CD4-positive, alpha-beta T cell (primary cell): ENCODE data around the gene RNU7-1. TPM values are rescaled to one million over a fixed set of nuclear protein-coding genes. Genes with fewer than 3 reads are reported as not detected.

Experiments used
- ATAC-seq: fragments of 200-7000 bp; cut with Tn5 transposase; one replicate; pipeline ENCODE4 v1.10.0; 2022; ENCODE audit warnings: mild to moderate bottlenecking; ENCODE audit not compliant: poor library complexity
- CTCF ChIA-PET: fragments of 350-600 bp; sonication (Branson Sonifier 250); formaldehyde crosslinking; loops from one replicate; lab custom pipeline; 2021; ENCODE audit warnings: antibody characterized with exemption, inconsistent platforms; lab: Charles Lee
- POLR2A ChIA-PET: fragments of 350-600 bp; sonication (Branson Sonifier 250); formaldehyde crosslinking; loops from one replicate; lab custom pipeline; 2021; ENCODE audit warnings: antibody characterized with exemption, inconsistent platforms; lab: Charles Lee
- DNase-seq, 14 experiments: peaks; one replicate each; pipeline ENCODE4 v3.0.0-alpha.2; 2013 to 2020; ENCODE audit warnings: mixed read lengths in 2 of 14
- H3K27ac ChIP-seq, 2 donors: one replicate each; pipeline versions ENCODE4 v1.5.1 to v1.7.0; 2013; ENCODE audit warnings: low read length in 2 of 2, low read depth in 1 of 2, mild to moderate bottlenecking in 1 of 2
- H3K27me3 ChIP-seq, 2 experiments: 1 replicate in 1 of 2; 2 replicates in 1 of 2; pipeline versions ENCODE4 v1.6.1 to v1.7.0; 2013; ENCODE audit warnings: low read length in 2 of 2, control low read depth in 1 of 2, mild to moderate bottlenecking in 1 of 2, moderate library complexity in 1 of 2; ENCODE audit not compliant: insufficient read depth in 2 of 2, control insufficient read depth in 1 of 2
- H3K36me3 ChIP-seq: one replicate; pipeline ENCODE4 v1.6.1; 2013; ENCODE audit warnings: low read length, control low read depth; ENCODE audit not compliant: insufficient read depth
- H3K4me1 ChIP-seq: one replicate; pipeline ENCODE4 v1.6.1; 2013; ENCODE audit warnings: low read length, control low read depth; ENCODE audit not compliant: insufficient read depth
- H3K4me3 ChIP-seq: one replicate; pipeline ENCODE4 v1.5.1; 2013; ENCODE audit warnings: mild to moderate bottlenecking, low read length, moderate library complexity
- H3K9me3 ChIP-seq, 2 experiments: 1 replicate in 1 of 2; 2 replicates in 1 of 2; pipeline versions ENCODE4 v1.6.1 to v1.7.0; 2013; ENCODE audit warnings: low read length in 2 of 2, mild to moderate bottlenecking in 2 of 2, control low read depth in 1 of 2, moderate library complexity in 1 of 2; ENCODE audit not compliant: control insufficient read depth in 1 of 2, insufficient read depth in 1 of 2
- H3K27ac Mint-ChIP-seq: one replicate; pipeline ENCODE4 v1.8.0; 2020; ENCODE audit warnings: mixed read lengths
- H3K27me3 Mint-ChIP-seq: one replicate; pipeline ENCODE4 v1.8.0; 2021; ENCODE audit warnings: mixed read lengths
- H3K36me3 Mint-ChIP-seq: one replicate; pipeline ENCODE4 v1.8.0; 2021; ENCODE audit warnings: low read depth, mixed read lengths
- H3K4me1 Mint-ChIP-seq: one replicate; pipeline ENCODE4 v1.8.0; 2021; ENCODE audit warnings: low read depth, mixed read lengths
- H3K4me3 Mint-ChIP-seq: one replicate; pipeline ENCODE4 v1.8.0; 2020; ENCODE audit warnings: mild to moderate bottlenecking, mixed read lengths
- H3K9me3 Mint-ChIP-seq: one replicate; pipeline ENCODE4 v1.8.0; 2020; ENCODE audit warnings: mixed read lengths
- intact Hi-C, 2 experiments: fragments of 100-400 bp; cut with DNase I in 1 of 2; cut with micrococcal nuclease in 1 of 2; formaldehyde crosslinking; loops; one replicate each; pipeline versions ENCODE4 v1.15.1 to v1.9.0; 2023 to 2025; cut with DNase I, micrococcal nuclease
- total RNA-seq, 174 experiments: library from RNA in 2 of 174; stranded (reverse) in 2 of 174; gene quantifications; one replicate each; pipeline ENCODE4 v1.2.3 and lab custom pipeline; 2021 to 2026
- TF ChIP-seq, protein P1 (sequence below): fragments of 200-600 bp; IDR thresholded peaks from one replicate; pipeline ENCODE4 v1.8.0; 2022; ENCODE audit warnings: antibody characterized with exemption, mild to moderate bottlenecking

RNU7-1 gene
- total RNA-seq, 2 experiments from 2014 or later: not detected

DNA sequence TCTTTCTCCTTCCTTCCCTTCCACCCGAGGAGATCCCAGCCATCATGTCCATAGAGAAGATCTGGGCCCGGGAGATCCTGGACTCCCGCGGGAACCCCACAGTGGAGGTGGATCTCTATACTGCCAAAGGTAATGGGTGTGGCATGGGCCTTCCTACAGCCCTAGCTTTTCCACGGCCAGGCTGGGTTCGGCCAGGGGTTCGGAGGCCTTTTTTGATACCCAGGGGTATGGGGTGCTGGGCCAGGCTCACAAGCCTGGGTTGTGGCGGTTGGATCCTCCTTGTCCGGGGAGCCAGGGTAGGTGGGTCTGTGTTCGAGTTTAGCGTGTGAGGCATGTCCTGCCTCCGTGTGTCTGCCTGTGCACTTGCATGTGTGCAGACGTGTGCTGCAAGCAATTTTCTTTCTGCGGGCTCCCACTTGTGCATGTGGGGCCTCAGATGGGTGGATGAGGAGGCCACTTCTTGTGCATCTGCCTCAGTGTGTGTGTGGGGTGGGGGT is 27.8 kb upstream of the RNU7-1 start:
- ChIA-PET POLR2A (interaction anchor here (0.7 to 5.4 kb wide), 5 partner anchors 13 to 64 kb away, joined by 3 to 35 read pairs (median 18); partner anchors contain the start of genes C12orf57, CDCA3, RNU7-1 and SPSB2), CTCF (interaction anchor here (1.5 to 3.2 kb wide), 2 partner anchors 25 to 44 kb away, joined by 6 to 24 read pairs; partner anchors contain the start of gene SPSB2)
- H3K27ac Mint-ChIP-seq: peak overlapping the region; percentile 82
- peaks cover 40% of the 10 kb centered on the region for H3K36me3 Mint-ChIP-seq
- H3K27me3 Mint-ChIP-seq: no peaks in the 10 kb centered on the region
- H3K4me3 Mint-ChIP-seq: peak overlapping the region; percentile 82
- no peak for ATAC-seq
- DNase-seq: no peak
- H3K4me1 Mint-ChIP-seq: peaks cover 31% of the 10 kb centered on the region
- TF ChIP-seq, protein P1, sequence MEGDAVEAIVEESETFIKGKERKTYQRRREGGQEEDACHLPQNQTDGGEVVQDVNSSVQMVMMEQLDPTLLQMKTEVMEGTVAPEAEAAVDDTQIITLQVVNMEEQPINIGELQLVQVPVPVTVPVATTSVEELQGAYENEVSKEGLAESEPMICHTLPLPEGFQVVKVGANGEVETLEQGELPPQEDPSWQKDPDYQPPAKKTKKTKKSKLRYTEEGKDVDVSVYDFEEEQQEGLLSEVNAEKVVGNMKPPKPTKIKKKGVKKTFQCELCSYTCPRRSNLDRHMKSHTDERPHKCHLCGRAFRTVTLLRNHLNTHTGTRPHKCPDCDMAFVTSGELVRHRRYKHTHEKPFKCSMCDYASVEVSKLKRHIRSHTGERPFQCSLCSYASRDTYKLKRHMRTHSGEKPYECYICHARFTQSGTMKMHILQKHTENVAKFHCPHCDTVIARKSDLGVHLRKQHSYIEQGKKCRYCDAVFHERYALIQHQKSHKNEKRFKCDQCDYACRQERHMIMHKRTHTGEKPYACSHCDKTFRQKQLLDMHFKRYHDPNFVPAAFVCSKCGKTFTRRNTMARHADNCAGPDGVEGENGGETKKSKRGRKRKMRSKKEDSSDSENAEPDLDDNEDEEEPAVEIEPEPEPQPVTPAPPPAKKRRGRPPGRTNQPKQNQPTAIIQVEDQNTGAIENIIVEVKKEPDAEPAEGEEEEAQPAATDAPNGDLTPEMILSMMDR: no peak
- Histone ChIP-seq H3K9me3 (no peaks in the 10 kb centered on the region), H3K4me3 (no peak overlapping the region), H3K27ac (peak overlapping the region in 1 of 2 donors; percentile 14), H3K4me1 (peaks cover 32% of the 10 kb centered on the region), H3K36me3 (peaks cover 32% of the 10 kb centered on the region), H3K27me3 (no peaks in the 10 kb centered on the region)
- intact Hi-C loops: no loop called here
- H3K9me3 Mint-ChIP-seq: no peaks in the 10 kb centered on the region

DNA sequence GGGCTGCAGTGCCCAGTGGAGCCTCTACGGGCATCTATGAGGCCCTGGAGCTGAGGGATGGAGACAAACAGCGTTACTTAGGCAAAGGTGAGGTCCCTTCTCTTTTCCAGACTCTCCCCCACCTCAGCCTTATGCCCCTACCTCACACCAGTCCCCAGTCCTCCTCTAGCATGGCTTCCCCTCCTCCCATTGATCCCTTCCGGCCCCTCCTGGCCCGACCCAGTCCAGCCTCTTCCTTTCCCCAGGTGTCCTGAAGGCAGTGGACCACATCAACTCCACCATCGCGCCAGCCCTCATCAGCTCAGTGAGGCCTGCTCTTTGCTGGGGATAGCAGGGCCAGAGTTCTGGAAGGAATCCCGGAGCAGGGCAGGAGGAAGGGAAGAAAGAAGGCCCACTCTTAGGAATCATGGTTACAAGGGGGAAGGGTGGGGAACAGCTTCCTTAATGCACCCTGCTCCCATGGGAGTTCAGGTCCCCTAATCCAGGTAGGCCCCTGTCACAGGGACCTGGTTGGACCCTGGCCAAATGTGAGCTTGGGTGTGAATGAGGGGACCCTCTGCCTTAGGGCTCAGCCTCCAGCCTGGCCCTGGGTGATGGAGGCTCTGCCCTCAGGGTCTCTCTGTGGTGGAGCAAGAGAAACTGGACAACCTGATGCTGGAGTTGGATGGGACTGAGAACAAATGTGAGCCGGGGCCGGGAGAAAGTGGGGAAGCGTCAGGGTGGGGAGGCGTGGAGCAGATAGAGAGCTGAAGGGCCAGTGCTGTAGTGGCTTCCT is 27.0 kb upstream of the RNU7-1 start:
- H3K27me3 ChIP-seq: no peaks in the 10 kb centered on the region
- Mint-ChIP-seq H3K27me3 (no peaks in the 10 kb centered on the region), H3K27ac (peak overlapping the region; percentile 82), H3K36me3 (peaks cover 43% of the 10 kb centered on the region), H3K4me3 (peak overlapping the region; percentile 82), H3K9me3 (no peaks in the 10 kb centered on the region), H3K4me1 (peaks cover 31% of the 10 kb centered on the region)
- CTCF ChIA-PET: interaction anchor here (0.8 to 1.5 kb wide), 2 partner anchors 21 to 25 kb away, joined by 3 to 6 read pairs; no protein-coding TSS in a partner anchor
- H3K4me1 ChIP-seq: peaks cover 32% of the 10 kb centered on the region
- ATAC-seq (no peak), DNase-seq (no peak)
- H3K27ac ChIP-seq: peak overlapping the region in 1 of 2 donors; percentile 23
- H3K4me3 ChIP-seq: no peak overlapping the region
- POLR2A ChIA-PET: interaction anchor here (0.7 to 5.4 kb wide), 3 partner anchors 25 to 43 kb away, joined by 3 to 35 read pairs (median 35); partner anchors contain the start of genes C12orf57, RNU7-1 and SPSB2
- no peaks in the 10 kb centered on the region for H3K9me3 ChIP-seq
- TF ChIP-seq, protein P1: no peak
- peaks cover 38% of the 10 kb centered on the region for H3K36me3 ChIP-seq
- intact Hi-C loops: no loop called here

- no peak overlapping the region for H3K4me3 Mint-ChIP-seq
- CTCF ChIA-PET: no interaction called here
- Histone ChIP-seq H3K4me3 (no peak overlapping the region), H3K27ac (no peak overlapping the region), H3K4me1 (peaks cover 32% of the 10 kb centered on the region), H3K9me3 (no peaks in the 10 kb centered on the region), H3K36me3 (peaks cover 48% of the 10 kb centered on the region), H3K27me3 (no peaks in the 10 kb centered on the region)
- ATAC-seq (no peak), DNase-seq (no peak)
- no peaks in the 10 kb centered on the region for H3K27me3 Mint-ChIP-seq
- H3K4me1 Mint-ChIP-seq: peaks cover 30% of the 10 kb centered on the region
- H3K36me3 Mint-ChIP-seq: peaks cover 49% of the 10 kb centered on the region
- H3K9me3 Mint-ChIP-seq: no peaks in the 10 kb centered on the region
- intact Hi-C loops: no loop called here
- TF ChIP-seq, protein P1: no peak
- POLR2A ChIA-PET: interaction anchor here (0.7 kb wide), 1 partner anchor 26 kb away, joined by 3 read pairs; no protein-coding TSS in a partner anchor
- peak overlapping the region; percentile 82 for H3K27ac Mint-ChIP-seq
These were observed 26.0 kb upstream of the RNU7-1 start for GRCh38 chr12:6917491-6918231.
